HG03025 (cell line): ENCODE results near the gene CLRN1.

Experiments used
- ATAC-seq: cut with Tn5 transposase; IDR thresholded peaks from one replicate; pipeline ENCODE4 v1.9.1; 2021; ENCODE audit warnings: mild to moderate bottlenecking, moderate library complexity; ENCODE audit not compliant: unreplicated experiment, low FRiP score

The CLRN1 gene

DNA sequence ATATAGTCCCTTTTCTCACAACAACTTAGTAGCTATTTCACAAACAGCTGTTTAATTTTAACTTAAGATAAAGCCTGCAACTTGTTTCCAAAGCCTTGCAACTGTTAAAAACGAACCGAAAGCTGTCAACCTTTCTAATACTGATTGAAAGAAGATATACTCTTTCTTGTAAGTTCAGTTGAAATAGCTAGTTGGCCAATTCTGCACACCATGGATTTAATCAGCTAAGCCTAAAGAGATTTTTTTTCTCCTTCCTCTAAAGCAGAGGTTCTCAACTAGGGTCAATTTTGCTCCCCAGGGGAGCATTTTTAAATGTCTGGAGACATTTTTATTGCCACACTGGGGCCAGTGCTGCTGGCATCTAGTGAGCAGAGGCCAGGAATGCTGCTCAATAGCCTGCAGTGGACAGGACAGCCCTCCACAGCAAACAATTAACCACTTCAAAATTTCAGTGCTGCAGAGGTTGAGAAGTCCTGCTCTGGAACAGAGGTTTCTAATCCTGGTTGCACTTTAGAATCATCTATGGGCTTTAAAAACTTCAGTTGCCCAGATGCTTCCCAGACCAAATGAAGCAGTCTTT is 93.4 kb downstream of the CLRN1 start:
- no peak for ATAC-seq

DNA sequence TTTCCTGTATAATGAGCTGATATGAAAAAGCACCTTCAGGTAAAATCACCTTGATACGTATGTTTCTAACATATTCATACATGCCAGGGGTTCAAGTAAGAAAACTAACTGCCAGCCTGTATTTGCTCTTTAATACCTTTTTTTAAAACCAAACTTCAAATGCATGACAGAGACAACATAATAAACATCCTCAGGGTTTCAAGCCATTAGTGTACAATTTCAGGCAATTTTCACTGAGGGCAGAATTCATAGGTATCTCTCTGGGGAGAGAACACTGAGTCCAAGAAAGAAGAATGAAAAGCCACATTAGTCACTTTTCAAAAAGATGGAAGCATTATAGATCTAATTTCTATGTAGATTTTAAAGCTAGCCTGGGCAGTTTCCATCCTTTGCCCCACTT is 94.2 kb downstream of the CLRN1 start:
- no peak for ATAC-seq

DNA sequence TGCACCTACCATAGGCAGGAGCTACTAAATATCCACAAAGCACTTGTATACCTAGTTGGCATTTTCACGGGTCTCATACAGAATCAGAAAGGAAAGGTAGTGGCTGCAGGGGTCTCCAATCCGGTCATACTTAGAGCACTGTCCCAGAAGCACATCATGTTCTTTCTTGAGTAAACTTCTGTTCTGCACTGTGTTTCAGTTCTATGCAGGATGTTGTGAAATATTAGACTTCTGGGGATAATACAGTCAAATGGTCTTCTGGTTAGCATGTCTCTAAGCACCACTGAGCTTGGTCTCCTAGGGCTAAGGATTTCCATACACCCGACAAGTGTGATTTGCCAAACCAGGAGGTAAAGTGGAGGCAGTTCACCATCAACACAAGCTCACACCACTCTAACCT is 95.2 kb downstream of the CLRN1 start:
- no peak for ATAC-seq

DNA sequence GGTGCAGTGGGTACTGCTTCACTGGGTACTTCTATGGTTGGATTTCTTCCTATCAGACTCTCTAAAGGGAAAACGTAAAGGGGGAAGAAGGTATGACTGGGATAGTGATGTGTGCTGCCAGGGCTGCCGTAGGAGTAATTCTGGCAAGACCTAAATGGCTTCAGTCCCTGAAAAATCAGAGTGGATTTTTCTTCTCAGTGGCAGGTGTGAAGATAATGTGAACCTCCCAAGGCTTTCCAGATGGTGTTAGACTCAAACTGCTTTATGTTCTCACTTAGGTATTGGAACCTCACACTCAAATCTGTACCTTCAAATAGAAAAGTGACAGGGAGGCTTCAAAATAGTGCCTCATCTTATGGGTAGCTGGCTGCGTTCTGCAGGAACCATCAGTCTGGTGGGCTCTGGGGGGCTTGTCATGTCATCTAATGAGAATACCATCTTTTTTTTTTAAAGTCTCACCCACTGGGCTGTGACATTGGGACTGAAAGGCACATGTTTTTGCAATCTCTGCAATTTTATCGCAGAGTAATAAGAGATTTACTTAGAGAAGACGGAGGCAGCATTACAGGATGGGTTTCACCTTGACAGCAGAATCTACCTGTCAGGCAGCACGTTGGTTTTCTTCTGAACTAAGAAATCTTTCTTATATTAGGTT is 95.8 kb downstream of the CLRN1 start:
- no peak for ATAC-seq
